ENCODE data around the gene TBC1D5. TPM values are rescaled to one million over a fixed set of nuclear protein-coding genes. Genes with fewer than 3 reads are reported as not detected.

TBC1D5 gene
- total RNA-seq, 4 donors from 2014 or later: 21.3 to 86.4 (median 48.1) TPM

GRCh38 chr3:17645074-17645698, 97.2 kb downstream of the TBC1D5 start:
- H3K27me3 ChIP-seq: no peaks in the 10 kb centered on the region
- in situ Hi-C loops (cut with MboI; ENCODE audit: low pct_ligation_motif_present in 1 of 4, low pct_unique_long_range_greater_than_20kb in 1 of 4, low sequenced_read_pairs in 3 of 4): loop anchor here (10.0 to 25.0 kb wide), 2 partner anchors 190 to 192 kb away; no protein-coding TSS in a partner anchor
- intact Hi-C loops (cut with DNase I; ENCODE audit: low total_unique reads): no loop called here
- H3K4me3 ChIP-seq: no peak overlapping the region
- H3K4me1 ChIP-seq: peaks cover 0 to 15% (median 1%) of the 10 kb centered on the region in 4 donors
- WGBS, 2 donors (ENCODE audit: low coverage in 1 of 2): 41 to 56% methylated on average over 4 of the region's 4 CpGs
- H3K27ac ChIP-seq: no peak overlapping the region
- DNase-seq: no peak
- H3K9me3 ChIP-seq: no peaks in the 10 kb centered on the region
- H3K36me3 ChIP-seq: no peaks in the 10 kb centered on the region
- TF ChIP-seq POLR2A (IDR thresholded peaks at IDR 0.05) (no peak), EP300 (IDR thresholded peaks at IDR 0.05; ENCODE audit: low read depth) (no peak), CTCF (IDR thresholded peaks at IDR 0.05) (peak; percentile 62 to 73 (median 66)), POLR2AphosphoS5 (IDR thresholded peaks at IDR 0.05) (no peak)

GRCh38 chr3:17643691-17644090, 98.7 kb downstream of the TBC1D5 start:
- intact Hi-C loops (cut with DNase I; ENCODE audit: low total_unique reads): no loop called here

GRCh38 chr3:17642474-17642873, 100.0 kb downstream of the TBC1D5 start:
- DNase-seq: no peak
- 92 to 96% methylated on average over 3 of the region's 3 CpGs for WGBS, 2 donors (ENCODE audit: low coverage in 1 of 2)
- no peaks in the 10 kb centered on the region for H3K9me3 ChIP-seq
- intact Hi-C loops (cut with DNase I; ENCODE audit: low total_unique reads): no loop called here
- H3K36me3 ChIP-seq: no peaks in the 10 kb centered on the region
- H3K27me3 ChIP-seq: no peaks in the 10 kb centered on the region
- in situ Hi-C loops (cut with MboI; ENCODE audit: low pct_ligation_motif_present in 1 of 4, low pct_unique_long_range_greater_than_20kb in 1 of 4, low sequenced_read_pairs in 3 of 4): loop anchor here (10.0 to 25.0 kb wide), 2 partner anchors 192 to 195 kb away; no protein-coding TSS in a partner anchor
- no peak overlapping the region for H3K27ac ChIP-seq
- no peak overlapping the region for H3K4me3 ChIP-seq
- no peak for TF ChIP-seq POLR2A (IDR thresholded peaks at IDR 0.05)
- TF ChIP-seq POLR2AphosphoS5 (IDR thresholded peaks at IDR 0.05): no peak
- TF ChIP-seq CTCF (IDR thresholded peaks at IDR 0.05): no peak
- no peak for TF ChIP-seq EP300 (IDR thresholded peaks at IDR 0.05; ENCODE audit: low read depth)
- peaks cover 0 to 15% (median 1%) of the 10 kb centered on the region in 4 donors for H3K4me1 ChIP-seq

More at GRCh38 chr3:17643691-17644090, 98.7 kb downstream of the TBC1D5 start:
- in situ Hi-C loops (cut with MboI; ENCODE audit: low pct_ligation_motif_present in 1 of 4, low pct_unique_long_range_greater_than_20kb in 1 of 4, low sequenced_read_pairs in 3 of 4): loop anchor here (10.0 to 25.0 kb wide), 2 partner anchors 191 to 194 kb away; no protein-coding TSS in a partner anchor
- Histone ChIP-seq H3K4me3 (no peak overlapping the region), H3K27ac (no peak overlapping the region), H3K4me1 (peaks cover 0 to 15% (median 1%) of the 10 kb centered on the region in 4 donors), H3K9me3 (no peaks in the 10 kb centered on the region), H3K27me3 (no peaks in the 10 kb centered on the region), H3K36me3 (no peaks in the 10 kb centered on the region)
- TF ChIP-seq POLR2A (IDR thresholded peaks at IDR 0.05) (no peak), POLR2AphosphoS5 (IDR thresholded peaks at IDR 0.05) (no peak), CTCF (IDR thresholded peaks at IDR 0.05) (no peak), EP300 (IDR thresholded peaks at IDR 0.05; ENCODE audit: low read depth) (no peak)
- no peak for DNase-seq
- WGBS, 2 donors (ENCODE audit: low coverage in 1 of 2): 70 to 74% methylated on average over 4 of the region's 4 CpGs

GRCh38 chr3:17640466-17640865, 102.0 kb downstream of the TBC1D5 start:
- no peak overlapping the region for H3K4me3 ChIP-seq
- no peaks in the 10 kb centered on the region for H3K36me3 ChIP-seq
- no peak for TF ChIP-seq POLR2A (IDR thresholded peaks at IDR 0.05)
- no peak for TF ChIP-seq POLR2AphosphoS5 (IDR thresholded peaks at IDR 0.05)
- no peak for TF ChIP-seq CTCF (IDR thresholded peaks at IDR 0.05)
- TF ChIP-seq EP300 (IDR thresholded peaks at IDR 0.05; ENCODE audit: low read depth): no peak
- no peaks in the 10 kb centered on the region for H3K9me3 ChIP-seq
- H3K27ac ChIP-seq: no peak overlapping the region
- H3K4me1 ChIP-seq: peaks cover 0 to 20% (median 1%) of the 10 kb centered on the region in 4 donors
- DNase-seq: no peak
- H3K27me3 ChIP-seq: no peaks in the 10 kb centered on the region
- intact Hi-C loops (cut with DNase I; ENCODE audit: low total_unique reads) (no loop called here), in situ Hi-C loops (cut with MboI; ENCODE audit: low pct_ligation_motif_present in 1 of 4, low pct_unique_long_range_greater_than_20kb in 1 of 4, low sequenced_read_pairs in 3 of 4) (loop anchor here (10.0 to 25.0 kb wide), 2 partner anchors 194 to 197 kb away; no protein-coding TSS in a partner anchor)
